CD4-positive, alpha-beta T cell treated with Interleukin-12 subunit alpha and Interleukin-12 subunit beta, for 1 hour (primary cell): ENCODE data around the gene PLEKHG3.

Source experiments
- DNase-seq: peaks from one replicate; pipeline ENCODE4 v3.0.0-alpha.2; 2020

Gene PLEKHG3

GRCh38 chr14:64708148-64709004 lies 4.2 kb downstream of the PLEKHG3 start:
- peak; percentile 58 for DNase-seq

- DNase-seq: no peak
These were observed 4.9 kb downstream of the PLEKHG3 start for GRCh38 chr14:64709126-64709525.

- DNase-seq: no peak
These were observed 6.8 kb downstream of the PLEKHG3 start for GRCh38 chr14:64711039-64711438.

GRCh38 chr14:64713677-64714076 lies 9.5 kb downstream of the PLEKHG3 start:
- no peak for DNase-seq

GRCh38 chr14:64714432-64715025 lies 10.3 kb downstream of the PLEKHG3 start:
- DNase-seq: no peak

GRCh38 chr14:64715146-64715627 lies 11.0 kb downstream of the PLEKHG3 start:
- DNase-seq: no peak

- no peak for DNase-seq
These were observed 11.6 kb downstream of the PLEKHG3 start for GRCh38 chr14:64715628-64716412.

GRCh38 chr14:64717870-64718269 lies 13.6 kb downstream of the PLEKHG3 start:
- DNase-seq: no peak

- no peak for DNase-seq
These were observed 14.5 kb downstream of the PLEKHG3 start for GRCh38 chr14:64718762-64719161.

- no peak for DNase-seq
These were observed 15.4 kb downstream of the PLEKHG3 start for GRCh38 chr14:64719601-64720000.

- no peak for DNase-seq
These were observed 15.9 kb downstream of the PLEKHG3 start for GRCh38 chr14:64720131-64720576.

- DNase-seq: no peak
These were observed 17.2 kb downstream of the PLEKHG3 start for GRCh38 chr14:64721391-64721791.

- no peak for DNase-seq
These were observed 17.7 kb downstream of the PLEKHG3 start for GRCh38 chr14:64721899-64722298.

GRCh38 chr14:64722842-64723447 lies 18.7 kb downstream of the PLEKHG3 start:
- peak; percentile 58 for DNase-seq

GRCh38 chr14:64723691-64724577 lies 19.7 kb downstream of the PLEKHG3 start:
- DNase-seq: peak; percentile 43

GRCh38 chr14:64724578-64724930 lies 20.3 kb downstream of the PLEKHG3 start:
- no peak for DNase-seq

GRCh38 chr14:64725261-64725815 lies 21.1 kb downstream of the PLEKHG3 start:
- DNase-seq: no peak

- no peak for DNase-seq
These were observed 21.8 kb downstream of the PLEKHG3 start for GRCh38 chr14:64725879-64726584.

- peak; percentile 58 for DNase-seq
These were observed 22.3 kb downstream of the PLEKHG3 start for GRCh38 chr14:64726585-64726890.

- DNase-seq: no peak
These were observed 23.4 kb downstream of the PLEKHG3 start for GRCh38 chr14:64727551-64728071.

- DNase-seq: no peak
These were observed 23.9 kb downstream of the PLEKHG3 start for GRCh38 chr14:64728106-64728505.
